WTC11 (cell line): ENCODE measurements around the gene PFKP. TPM values are rescaled to one million over a fixed set of nuclear protein-coding genes. Genes with fewer than 3 reads are reported as not detected.

Experiments used
- ATAC-seq: fragments of 200-7000 bp; cut with Tn5 transposase; 2 replicates; pipeline ENCODE4 v1.10.0; 2021; ENCODE audit warnings: mild to moderate bottlenecking, moderate library complexity
- CTCF ChIA-PET: fragments of 300-600 bp; sonication (Branson Sonifier 250); formaldehyde crosslinking; loops from one replicate; lab custom pipeline; 2021; ENCODE audit warnings: antibody characterized with exemption; lab: Charles Lee
- POLR2A ChIA-PET: fragments of 350-600 bp; sonication (Branson Sonifier 250); formaldehyde crosslinking; loops from one replicate; lab custom pipeline; 2021; ENCODE audit warnings: antibody characterized with exemption; lab: Charles Lee
- DNase-seq: peaks from one replicate; pipeline ENCODE4 v3.0.0; 2021; ENCODE audit warnings: low spot score
- H3K27ac Mint-ChIP-seq: 2 replicates; pipeline ENCODE4 v1.8.0; 2021; ENCODE audit warnings: mixed read lengths
- H3K27me3 Mint-ChIP-seq: 2 replicates; pipeline ENCODE4 v1.8.0; 2021; ENCODE audit warnings: low read depth, mild to moderate bottlenecking, moderate library complexity, mixed read lengths
- H3K36me3 Mint-ChIP-seq: 2 replicates; pipeline ENCODE4 v1.8.0; 2021; ENCODE audit warnings: mixed read lengths
- H3K4me1 Mint-ChIP-seq: 2 replicates; pipeline ENCODE4 v1.8.0; 2022; ENCODE audit warnings: mixed read lengths
- H3K4me3 Mint-ChIP-seq: 2 replicates; pipeline ENCODE4 v1.8.0; 2021; ENCODE audit warnings: mild to moderate bottlenecking, moderate library complexity, mixed read lengths
- H3K9me3 Mint-ChIP-seq: 2 replicates; pipeline ENCODE4 v1.8.0; 2021; ENCODE audit warnings: mixed read lengths
- CTCF ChIP-seq: fragments of 200-600 bp; IDR thresholded peaks from 2 replicates; pipeline ENCODE4 v1.8.0; 2022; ENCODE audit warnings: antibody characterized with exemption
- GABPB1 ChIP-seq: sonication (generic); formaldehyde crosslinking; IDR thresholded peaks from 2 replicates; pipeline ENCODE4 v1.8.1; 2023; ENCODE audit warnings: mild to moderate bottlenecking, missing genetic modification reagents
- GRHL2 ChIP-seq: fragments of 250-450 bp; sonication (Bioruptor Pico); IDR thresholded peaks from 2 replicates; pipeline ENCODE4 v1.8.0; 2022; ENCODE audit warnings: mild to moderate bottlenecking, moderate library complexity; ENCODE audit not compliant: insufficient replicate concordance, severe bottlenecking
- JUN ChIP-seq: sonication (generic); formaldehyde crosslinking; IDR thresholded peaks from 2 replicates; pipeline ENCODE4 v1.8.0; 2023; ENCODE audit warnings: mild to moderate bottlenecking, missing genetic modification reagents
- MYBL2 ChIP-seq: sonication (generic); formaldehyde crosslinking; IDR thresholded peaks from 2 replicates; pipeline ENCODE4 v1.8.1; 2023; ENCODE audit warnings: mild to moderate bottlenecking, moderate library complexity, missing genetic modification reagents
- NFATC4 ChIP-seq: fragments of 250-450 bp; sonication (Bioruptor Pico); IDR thresholded peaks from 2 replicates; pipeline ENCODE4 v1.9.0; 2021; ENCODE audit warnings: mild to moderate bottlenecking
- NFE2L1 ChIP-seq: sonication (generic); formaldehyde crosslinking; IDR thresholded peaks from 2 replicates; pipeline ENCODE4 v1.8.1; 2023; ENCODE audit warnings: missing genetic modification reagents
- OVOL2 ChIP-seq: fragments of 250-450 bp; sonication (Bioruptor Pico); IDR thresholded peaks from 2 replicates; pipeline ENCODE4 v1.9.0; 2021; ENCODE audit warnings: mild to moderate bottlenecking, borderline replicate concordance
- TEAD4 ChIP-seq: sonication (generic); formaldehyde crosslinking; IDR thresholded peaks from 2 replicates; pipeline ENCODE4 v1.8.0; 2022; ENCODE audit warnings: mild to moderate bottlenecking, missing genetic modification reagents
- ZNF317 ChIP-seq: sonication (generic); formaldehyde crosslinking; IDR thresholded peaks from 2 replicates; pipeline ENCODE4 v1.8.1; 2023; ENCODE audit warnings: low read depth, mild to moderate bottlenecking, moderate library complexity, missing genetic modification reagents, borderline replicate concordance
- ZNF396 ChIP-seq: fragments of 250-450 bp; sonication (Bioruptor Pico); IDR thresholded peaks from 2 replicates; pipeline ENCODE4 v1.8.0; 2021; ENCODE audit warnings: mild to moderate bottlenecking, moderate library complexity, borderline replicate concordance
- total RNA-seq: library from RNA; stranded (reverse); gene quantifications from 3 replicates; pipeline ENCODE4 v1.2.3, GENCODE V29; 2021
- TF ChIP-seq, protein P1 (sequence below): sonication (generic); formaldehyde crosslinking; IDR thresholded peaks from 2 replicates; pipeline ENCODE4 v1.8.1; 2023; ENCODE audit warnings: mild to moderate bottlenecking, missing genetic modification reagents
- TF ChIP-seq, protein P2 (sequence below): sonication (generic); formaldehyde crosslinking; IDR thresholded peaks from 2 replicates; pipeline ENCODE4 v1.8.1; 2022; ENCODE audit warnings: low read depth, missing genetic modification reagents, borderline replicate concordance
- TF ChIP-seq, protein P3 (sequence below): fragments of 250-450 bp; sonication (Bioruptor Pico); IDR thresholded peaks from 2 replicates; pipeline ENCODE4 v1.9.0; 2021; ENCODE audit warnings: mild to moderate bottlenecking
- TF ChIP-seq, protein P4 (sequence below): sonication (generic); formaldehyde crosslinking; IDR thresholded peaks from 2 replicates; pipeline ENCODE4 v1.8.0; 2022; ENCODE audit warnings: mild to moderate bottlenecking, missing genetic modification reagents
- TF ChIP-seq, protein P5 (sequence below): sonication (generic); formaldehyde crosslinking; IDR thresholded peaks from 2 replicates; pipeline ENCODE4 v1.8.0; 2022; ENCODE audit warnings: missing genetic modification reagents

Gene PFKP
- total RNA-seq, 1 experiment from 2014 or later, result 127 TPM

DNA sequence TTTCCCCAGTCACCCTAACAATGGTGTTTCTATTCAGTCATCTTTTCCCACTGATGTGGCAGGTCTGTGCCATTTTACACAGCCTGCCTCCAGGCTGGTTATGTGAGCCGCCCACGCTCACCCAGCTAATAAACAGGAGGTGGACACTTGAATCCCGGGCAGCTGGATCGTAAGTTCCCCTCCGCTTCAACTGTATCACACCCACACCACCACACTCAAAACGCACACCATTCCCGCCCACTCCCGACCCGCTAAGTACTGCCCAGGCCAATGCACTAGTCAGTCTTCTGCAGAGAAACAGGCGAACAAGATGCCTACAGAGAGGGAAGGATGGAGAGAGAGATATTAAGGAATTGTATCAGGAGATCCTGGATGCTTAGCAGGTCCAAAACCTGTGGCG lies 38.9 kb upstream of the PFKP start (continued):
- TF ChIP-seq CTCF, result no peak
- TF ChIP-seq, protein P1, sequence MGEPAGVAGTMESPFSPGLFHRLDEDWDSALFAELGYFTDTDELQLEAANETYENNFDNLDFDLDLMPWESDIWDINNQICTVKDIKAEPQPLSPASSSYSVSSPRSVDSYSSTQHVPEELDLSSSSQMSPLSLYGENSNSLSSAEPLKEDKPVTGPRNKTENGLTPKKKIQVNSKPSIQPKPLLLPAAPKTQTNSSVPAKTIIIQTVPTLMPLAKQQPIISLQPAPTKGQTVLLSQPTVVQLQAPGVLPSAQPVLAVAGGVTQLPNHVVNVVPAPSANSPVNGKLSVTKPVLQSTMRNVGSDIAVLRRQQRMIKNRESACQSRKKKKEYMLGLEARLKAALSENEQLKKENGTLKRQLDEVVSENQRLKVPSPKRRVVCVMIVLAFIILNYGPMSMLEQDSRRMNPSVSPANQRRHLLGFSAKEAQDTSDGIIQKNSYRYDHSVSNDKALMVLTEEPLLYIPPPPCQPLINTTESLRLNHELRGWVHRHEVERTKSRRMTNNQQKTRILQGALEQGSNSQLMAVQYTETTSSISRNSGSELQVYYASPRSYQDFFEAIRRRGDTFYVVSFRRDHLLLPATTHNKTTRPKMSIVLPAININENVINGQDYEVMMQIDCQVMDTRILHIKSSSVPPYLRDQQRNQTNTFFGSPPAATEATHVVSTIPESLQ, result no peak
- TF ChIP-seq TEAD4 (CRISPR knock-in tag), result no peak
- TF ChIP-seq, protein P2, sequence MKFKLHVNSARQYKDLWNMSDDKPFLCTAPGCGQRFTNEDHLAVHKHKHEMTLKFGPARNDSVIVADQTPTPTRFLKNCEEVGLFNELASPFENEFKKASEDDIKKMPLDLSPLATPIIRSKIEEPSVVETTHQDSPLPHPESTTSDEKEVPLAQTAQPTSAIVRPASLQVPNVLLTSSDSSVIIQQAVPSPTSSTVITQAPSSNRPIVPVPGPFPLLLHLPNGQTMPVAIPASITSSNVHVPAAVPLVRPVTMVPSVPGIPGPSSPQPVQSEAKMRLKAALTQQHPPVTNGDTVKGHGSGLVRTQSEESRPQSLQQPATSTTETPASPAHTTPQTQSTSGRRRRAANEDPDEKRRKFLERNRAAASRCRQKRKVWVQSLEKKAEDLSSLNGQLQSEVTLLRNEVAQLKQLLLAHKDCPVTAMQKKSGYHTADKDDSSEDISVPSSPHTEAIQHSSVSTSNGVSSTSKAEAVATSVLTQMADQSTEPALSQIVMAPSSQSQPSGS (CRISPR knock-in tag), result no peak
- no peak for TF ChIP-seq ZNF396 (CRISPR knock-in tag)
- TF ChIP-seq ZNF317, result no peak
- TF ChIP-seq, protein P3, sequence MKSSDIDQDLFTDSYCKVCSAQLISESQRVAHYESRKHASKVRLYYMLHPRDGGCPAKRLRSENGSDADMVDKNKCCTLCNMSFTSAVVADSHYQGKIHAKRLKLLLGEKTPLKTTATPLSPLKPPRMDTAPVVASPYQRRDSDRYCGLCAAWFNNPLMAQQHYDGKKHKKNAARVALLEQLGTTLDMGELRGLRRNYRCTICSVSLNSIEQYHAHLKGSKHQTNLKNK (CRISPR knock-in tag), result no peak
- no peak for TF ChIP-seq OVOL2
- TF ChIP-seq NFATC4 (CRISPR knock-in tag), result no peak
- no peak for TF ChIP-seq GRHL2 (CRISPR knock-in tag)
- no peak for TF ChIP-seq NFE2L1
- TF ChIP-seq, all 79 proteins: peak for 0

- no peak for DNase-seq
- CTCF ChIA-PET, result interaction anchor here (1.1 to 1.2 kb wide), 2 partner anchors 102 to 103 kb away, joined by 3 read pairs; no protein-coding TSS in a partner anchor
- no peak overlapping the region for H3K27ac Mint-ChIP-seq
- POLR2A ChIA-PET, result no interaction called here
- TF ChIP-seq JUN (CRISPR knock-in tag), result no peak
- TF ChIP-seq MYBL2 (CRISPR knock-in tag), result no peak
- TF ChIP-seq, protein P4, sequence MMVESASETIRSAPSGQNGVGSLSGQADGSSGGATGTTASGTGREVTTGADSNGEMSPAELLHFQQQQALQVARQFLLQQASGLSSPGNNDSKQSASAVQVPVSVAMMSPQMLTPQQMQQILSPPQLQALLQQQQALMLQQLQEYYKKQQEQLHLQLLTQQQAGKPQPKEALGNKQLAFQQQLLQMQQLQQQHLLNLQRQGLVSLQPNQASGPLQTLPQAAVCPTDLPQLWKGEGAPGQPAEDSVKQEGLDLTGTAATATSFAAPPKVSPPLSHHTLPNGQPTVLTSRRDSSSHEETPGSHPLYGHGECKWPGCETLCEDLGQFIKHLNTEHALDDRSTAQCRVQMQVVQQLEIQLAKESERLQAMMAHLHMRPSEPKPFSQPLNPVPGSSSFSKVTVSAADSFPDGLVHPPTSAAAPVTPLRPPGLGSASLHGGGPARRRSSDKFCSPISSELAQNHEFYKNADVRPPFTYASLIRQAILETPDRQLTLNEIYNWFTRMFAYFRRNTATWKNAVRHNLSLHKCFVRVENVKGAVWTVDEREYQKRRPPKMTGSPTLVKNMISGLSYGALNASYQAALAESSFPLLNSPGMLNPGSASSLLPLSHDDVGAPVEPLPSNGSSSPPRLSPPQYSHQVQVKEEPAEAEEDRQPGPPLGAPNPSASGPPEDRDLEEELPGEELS (CRISPR knock-in tag), result no peak
- TF ChIP-seq GABPB1, result no peak
- TF ChIP-seq, protein P5, sequence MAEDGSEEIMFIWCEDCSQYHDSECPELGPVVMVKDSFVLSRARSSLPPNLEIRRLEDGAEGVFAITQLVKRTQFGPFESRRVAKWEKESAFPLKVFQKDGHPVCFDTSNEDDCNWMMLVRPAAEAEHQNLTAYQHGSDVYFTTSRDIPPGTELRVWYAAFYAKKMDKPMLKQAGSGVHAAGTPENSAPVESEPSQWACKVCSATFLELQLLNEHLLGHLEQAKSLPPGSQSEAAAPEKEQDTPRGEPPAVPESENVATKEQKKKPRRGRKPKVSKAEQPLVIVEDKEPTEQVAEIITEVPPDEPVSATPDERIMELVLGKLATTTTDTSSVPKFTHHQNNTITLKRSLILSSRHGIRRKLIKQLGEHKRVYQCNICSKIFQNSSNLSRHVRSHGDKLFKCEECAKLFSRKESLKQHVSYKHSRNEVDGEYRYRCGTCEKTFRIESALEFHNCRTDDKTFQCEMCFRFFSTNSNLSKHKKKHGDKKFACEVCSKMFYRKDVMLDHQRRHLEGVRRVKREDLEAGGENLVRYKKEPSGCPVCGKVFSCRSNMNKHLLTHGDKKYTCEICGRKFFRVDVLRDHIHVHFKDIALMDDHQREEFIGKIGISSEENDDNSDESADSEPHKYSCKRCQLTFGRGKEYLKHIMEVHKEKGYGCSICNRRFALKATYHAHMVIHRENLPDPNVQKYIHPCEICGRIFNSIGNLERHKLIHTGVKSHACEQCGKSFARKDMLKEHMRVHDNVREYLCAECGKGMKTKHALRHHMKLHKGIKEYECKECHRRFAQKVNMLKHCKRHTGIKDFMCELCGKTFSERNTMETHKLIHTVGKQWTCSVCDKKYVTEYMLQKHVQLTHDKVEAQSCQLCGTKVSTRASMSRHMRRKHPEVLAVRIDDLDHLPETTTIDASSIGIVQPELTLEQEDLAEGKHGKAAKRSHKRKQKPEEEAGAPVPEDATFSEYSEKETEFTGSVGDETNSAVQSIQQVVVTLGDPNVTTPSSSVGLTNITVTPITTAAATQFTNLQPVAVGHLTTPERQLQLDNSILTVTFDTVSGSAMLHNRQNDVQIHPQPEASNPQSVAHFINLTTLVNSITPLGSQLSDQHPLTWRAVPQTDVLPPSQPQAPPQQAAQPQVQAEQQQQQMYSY (CRISPR knock-in tag), result no peak
- TF ChIP-seq, protein P1, result no peak
- H3K36me3 Mint-ChIP-seq, result no peaks in the 10 kb centered on the region
- no peak overlapping the region for H3K4me3 Mint-ChIP-seq
- no peaks in the 10 kb centered on the region for H3K4me1 Mint-ChIP-seq
- H3K9me3 Mint-ChIP-seq, result no peaks in the 10 kb centered on the region
- no peak for ATAC-seq
- no peaks in the 10 kb centered on the region; the same call in 1 of the 2 replicates for H3K27me3 Mint-ChIP-seq
Observed at GRCh38 chr10:3030765-3031164, 36.6 kb upstream of the PFKP start.
